Measurements from ENCODE around the gene SLU7.

SLU7 gene

DNA sequence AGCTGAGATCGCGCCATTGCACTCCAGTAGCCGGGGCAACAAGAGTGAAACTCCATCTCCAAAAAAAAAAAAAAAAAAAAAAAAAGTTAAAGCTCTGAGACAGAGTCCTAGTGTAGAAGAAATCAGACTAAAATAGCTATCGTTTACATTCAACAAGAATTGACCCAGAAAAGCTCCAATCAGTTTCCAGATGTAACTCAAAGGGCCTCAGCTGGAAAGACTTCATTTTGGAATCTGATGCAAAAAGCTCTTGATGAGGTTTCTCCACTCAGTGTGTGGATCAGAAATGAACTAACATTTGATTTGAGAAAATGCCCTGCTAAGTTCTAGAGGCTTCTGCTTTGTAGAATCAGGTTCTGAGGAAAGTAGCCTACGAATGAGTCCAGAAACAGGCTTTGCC is 41.2 kb downstream of the SLU7 start:
- H3K79me2 ChIP-seq (ENCODE audit: insufficient read depth, low read depth): no peaks in the 10 kb centered on the region

GRCh38 chr5:160376416-160376815 is 42.5 kb downstream of the SLU7 start:
- TF ChIP-seq CTCF (conservative IDR thresholded peaks at IDR 0.05; ENCODE audit: low read depth, low read length): no peak

More for the DNA sequence above, 41.2 kb downstream of the SLU7 start:
- Histone ChIP-seq H3K36me3 (ENCODE audit: insufficient read depth) (no peaks in the 10 kb centered on the region), H3K4me3 (IDR thresholded peaks at IDR 0.05; ENCODE audit: insufficient read depth, low read depth, low read length) (no peak overlapping the region), H3K9ac (no peak overlapping the region), H3K4me2 (no peak overlapping the region), H4K20me1 (ENCODE audit: insufficient read depth) (no peaks in the 10 kb centered on the region), H2AFZ (ENCODE audit: low read depth) (no peak overlapping the region), H3K27me3 (ENCODE audit: insufficient read depth, low read depth) (no peaks in the 10 kb centered on the region), H3K4me1 (ENCODE audit: low read depth, poor library complexity, severe bottlenecking) (no peaks in the 10 kb centered on the region), H3K27ac (no peak overlapping the region)
- no peak for TF ChIP-seq CTCF (conservative IDR thresholded peaks at IDR 0.05; ENCODE audit: low read depth, low read length)

DNA sequence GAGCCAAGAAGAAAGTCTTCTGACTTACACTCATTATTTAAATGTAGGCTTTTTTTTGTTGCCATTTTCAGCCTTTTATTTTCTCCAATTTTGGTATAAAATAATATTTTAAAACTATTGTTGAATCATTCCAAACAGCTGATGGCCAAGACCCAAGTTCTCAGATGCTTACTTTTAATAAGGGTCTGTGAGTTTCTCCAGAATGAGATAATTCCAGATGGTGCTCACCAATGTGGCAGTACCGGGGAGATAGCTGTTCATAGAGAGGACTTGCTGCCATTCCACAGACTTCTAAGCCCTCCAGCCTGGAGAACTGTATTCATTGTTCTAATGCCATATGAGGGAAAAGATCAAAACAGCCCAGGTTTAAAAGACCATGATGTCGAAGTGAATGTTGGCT is 43.2 kb downstream of the SLU7 start:
- no peak overlapping the region for H3K4me3 ChIP-seq (IDR thresholded peaks at IDR 0.05; ENCODE audit: insufficient read depth, low read depth, low read length)
- H3K79me2 ChIP-seq (ENCODE audit: insufficient read depth, low read depth): no peaks in the 10 kb centered on the region
- TF ChIP-seq CTCF (conservative IDR thresholded peaks at IDR 0.05; ENCODE audit: low read depth, low read length): no peak
- H4K20me1 ChIP-seq (ENCODE audit: insufficient read depth): no peaks in the 10 kb centered on the region
- no peak overlapping the region for H3K9ac ChIP-seq
- no peaks in the 10 kb centered on the region for H3K36me3 ChIP-seq (ENCODE audit: insufficient read depth)
- H3K4me2 ChIP-seq: no peak overlapping the region
- no peak overlapping the region for H2AFZ ChIP-seq (ENCODE audit: low read depth)
- H3K27ac ChIP-seq: no peak overlapping the region
- H3K4me1 ChIP-seq (ENCODE audit: low read depth, poor library complexity, severe bottlenecking): no peaks in the 10 kb centered on the region
- H3K27me3 ChIP-seq (ENCODE audit: insufficient read depth, low read depth): no peaks in the 10 kb centered on the region

More at GRCh38 chr5:160376416-160376815, 42.5 kb downstream of the SLU7 start:
- no peaks in the 10 kb centered on the region for H3K36me3 ChIP-seq (ENCODE audit: insufficient read depth)
- no peak overlapping the region for H3K27ac ChIP-seq
- H3K79me2 ChIP-seq (ENCODE audit: insufficient read depth, low read depth): no peaks in the 10 kb centered on the region
- no peaks in the 10 kb centered on the region for H4K20me1 ChIP-seq (ENCODE audit: insufficient read depth)
- H3K9ac ChIP-seq: no peak overlapping the region
- H3K27me3 ChIP-seq (ENCODE audit: insufficient read depth, low read depth): no peaks in the 10 kb centered on the region
- H3K4me1 ChIP-seq (ENCODE audit: low read depth, poor library complexity, severe bottlenecking): no peaks in the 10 kb centered on the region
- no peak overlapping the region for H2AFZ ChIP-seq (ENCODE audit: low read depth)
- H3K4me2 ChIP-seq: no peak overlapping the region
- no peak overlapping the region for H3K4me3 ChIP-seq (IDR thresholded peaks at IDR 0.05; ENCODE audit: insufficient read depth, low read depth, low read length)

DNA sequence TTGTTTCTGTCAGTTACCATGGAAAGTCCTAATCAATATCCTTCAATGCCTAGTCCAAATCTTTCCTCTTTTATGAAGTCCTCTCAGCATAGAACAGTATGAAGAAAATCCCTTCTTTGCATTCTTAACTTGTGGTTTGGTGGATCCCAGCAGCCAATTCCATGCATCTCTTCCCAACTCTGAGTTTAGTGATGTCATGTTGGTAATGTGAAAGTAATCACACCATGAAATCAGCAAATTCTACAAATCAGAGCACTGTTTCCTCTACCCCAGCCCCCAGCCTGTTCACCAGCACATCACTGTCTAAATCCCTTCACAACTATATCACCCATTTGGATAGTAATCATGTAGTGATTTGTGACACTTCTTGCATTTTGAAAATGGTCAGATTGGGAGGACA is 43.7 kb downstream of the SLU7 start:
- Histone ChIP-seq H3K36me3 (ENCODE audit: insufficient read depth) (no peaks in the 10 kb centered on the region), H3K4me2 (no peak overlapping the region), H3K9ac (no peak overlapping the region), H2AFZ (ENCODE audit: low read depth) (no peak overlapping the region), H3K4me3 (IDR thresholded peaks at IDR 0.05; ENCODE audit: insufficient read depth, low read depth, low read length) (no peak overlapping the region), H3K27ac (no peak overlapping the region), H3K4me1 (ENCODE audit: low read depth, poor library complexity, severe bottlenecking) (no peaks in the 10 kb centered on the region), H3K27me3 (ENCODE audit: insufficient read depth, low read depth) (no peaks in the 10 kb centered on the region), H4K20me1 (ENCODE audit: insufficient read depth) (no peaks in the 10 kb centered on the region), H3K79me2 (ENCODE audit: insufficient read depth, low read depth) (no peaks in the 10 kb centered on the region)
- no peak for TF ChIP-seq CTCF (conservative IDR thresholded peaks at IDR 0.05; ENCODE audit: low read depth, low read length)

Data from KMS-11 (cell line).